AG08395 (cell line): ENCODE results near the gene CCM2.

Experiments
- DNase-seq: peaks from one replicate; pipeline ENCODE4 v3.0.0; 2012; ENCODE audit warnings: mixed read lengths, low spot score

CCM2 gene

GRCh38 chr7:44969049-44969700 lies 30.8 kb upstream of the CCM2 start:
- no peak for DNase-seq

- DNase-seq = no peak
Observed at GRCh38 chr7:44969701-44970522, 30.1 kb upstream of the CCM2 start.

GRCh38 chr7:44970523-44971051 lies 29.4 kb upstream of the CCM2 start:
- no peak for DNase-seq

GRCh38 chr7:44971188-44971901 lies 28.7 kb upstream of the CCM2 start:
- DNase-seq = no peak

- no peak for DNase-seq
Observed at GRCh38 chr7:44971902-44972441, 28.0 kb upstream of the CCM2 start.

GRCh38 chr7:44972562-44972961 lies 27.4 kb upstream of the CCM2 start:
- DNase-seq = no peak

- peak; percentile 41 for DNase-seq
Observed at GRCh38 chr7:44973610-44974401, 26.2 kb upstream of the CCM2 start.

GRCh38 chr7:44974549-44974948 lies 25.5 kb upstream of the CCM2 start:
- no peak for DNase-seq

- DNase-seq = no peak
Observed at GRCh38 chr7:44975331-44976039, 24.5 kb upstream of the CCM2 start.

GRCh38 chr7:44976040-44976745 lies 23.8 kb upstream of the CCM2 start:
- DNase-seq = no peak

- no peak for DNase-seq
Observed at GRCh38 chr7:44976746-44977196, 23.2 kb upstream of the CCM2 start.

- no peak for DNase-seq
Observed at GRCh38 chr7:44977304-44977958, 22.6 kb upstream of the CCM2 start.

GRCh38 chr7:44977959-44978335 lies 22.1 kb upstream of the CCM2 start:
- DNase-seq = no peak

- no peak for DNase-seq
Observed at GRCh38 chr7:44978511-44979366, 21.3 kb upstream of the CCM2 start, which contains the start of gene MYO1G. Gene MYO1G (minus strand): TSS chr7:44979015. CDS start chr7:44978961, 54 bp downstream.

GRCh38 chr7:44979481-44980392 lies 20.3 kb upstream of the CCM2 start:
- peak; percentile 43 for DNase-seq

- no peak for DNase-seq
Observed at GRCh38 chr7:44980393-44981034, 19.5 kb upstream of the CCM2 start.
